H9 (cell line): ENCODE results near the gene TNRC18. TPM values are rescaled to one million over a fixed set of nuclear protein-coding genes. Genes with fewer than 3 reads are reported as not detected.

Experiments used
- DNase-seq: peaks from one replicate; pipeline ENCODE4 v3.0.0-alpha.2; 2017
- H2AFZ ChIP-seq: one replicate; pipeline ENCODE4 v1.6.1; 2013; ENCODE audit warnings: mild to moderate bottlenecking, low read length, control low read depth, moderate library complexity
- H2AK5ac ChIP-seq: 2 replicates; pipeline ENCODE4 v1.6.1; 2013; ENCODE audit warnings: low read length, control low read depth, mixed read lengths; ENCODE audit not compliant: insufficient read length
- H2BK120ac ChIP-seq: one replicate; pipeline ENCODE4 v1.6.1; 2013; ENCODE audit warnings: low read depth, mild to moderate bottlenecking, low read length, control low read depth, inconsistent platforms; ENCODE audit not compliant: poor library complexity, severe bottlenecking
- H2BK12ac ChIP-seq: 2 replicates; pipeline ENCODE4 v1.6.1; 2013; ENCODE audit warnings: low read length, control low read depth, mixed read lengths, low read depth; ENCODE audit not compliant: insufficient read length
- H2BK15ac ChIP-seq: 2 replicates; pipeline ENCODE4 v1.6.1; 2013; ENCODE audit warnings: low read depth, low read length, control low read depth
- H2BK20ac ChIP-seq: one replicate; pipeline ENCODE4 v1.6.1; 2013; ENCODE audit warnings: low read depth, mild to moderate bottlenecking, low read length, control low read depth, inconsistent platforms; ENCODE audit not compliant: poor library complexity, severe bottlenecking
- H2BK5ac ChIP-seq: 2 replicates; pipeline ENCODE4 v1.6.1; 2013; ENCODE audit warnings: low read length, control low read depth, mixed read lengths; ENCODE audit not compliant: insufficient read length
- H3K14ac ChIP-seq: 2 replicates; pipeline ENCODE4 v1.6.1; 2013; ENCODE audit warnings: low read length, control low read depth; ENCODE audit not compliant: insufficient read depth
- H3K18ac ChIP-seq: 2 replicates; pipeline ENCODE4 v1.6.1; 2013; ENCODE audit warnings: low read depth, mild to moderate bottlenecking, mixed read lengths, low read length, control low read depth; ENCODE audit not compliant: insufficient read length
- H3K23ac ChIP-seq: 2 replicates; pipeline ENCODE4 v1.6.1; 2013; ENCODE audit warnings: low read length, control low read depth, mixed read lengths, low read depth; ENCODE audit not compliant: insufficient read length
- H3K23me2 ChIP-seq: 2 replicates; pipeline ENCODE4 v1.6.1; 2013; ENCODE audit warnings: low read depth, mild to moderate bottlenecking, mixed read lengths, low read length, control low read depth; ENCODE audit not compliant: insufficient read length, poor library complexity, severe bottlenecking
- H3K27ac ChIP-seq: 2 replicates; pipeline ENCODE4 v1.5.1; 2013; ENCODE audit warnings: low read length, control low read depth, mixed read lengths, low read depth; ENCODE audit not compliant: insufficient read length
- H3K27me3 ChIP-seq: 2 replicates; pipeline ENCODE4 v1.6.1; 2013; ENCODE audit warnings: low read length, control low read depth, inconsistent platforms; ENCODE audit not compliant: insufficient read depth
- H3K4ac ChIP-seq: 2 replicates; pipeline ENCODE4 v1.6.1; 2013; ENCODE audit warnings: low read depth, mild to moderate bottlenecking, control low read depth, inconsistent platforms, low read length, moderate library complexity
- H3K4me1 ChIP-seq: 2 replicates; pipeline ENCODE4 v1.6.1; 2013; ENCODE audit warnings: low read length, control low read depth, inconsistent platforms; ENCODE audit not compliant: insufficient read depth
- H3K4me2 ChIP-seq: 2 replicates; pipeline ENCODE4 v1.6.1; 2013; ENCODE audit warnings: low read length, control low read depth, mixed read lengths; ENCODE audit not compliant: insufficient read length, insufficient read depth
- H3K56ac ChIP-seq: 2 replicates; pipeline ENCODE4 v1.6.1; 2013; ENCODE audit warnings: low read depth, mild to moderate bottlenecking, mixed read lengths, low read length, control low read depth; ENCODE audit not compliant: insufficient read length
- H3K79me1 ChIP-seq: 2 replicates; pipeline ENCODE4 v1.6.1; 2013; ENCODE audit warnings: low read depth, mild to moderate bottlenecking, moderate library complexity, low read length, control low read depth, inconsistent platforms; ENCODE audit not compliant: insufficient read depth, poor library complexity, severe bottlenecking
- H3K79me2 ChIP-seq: 2 replicates; pipeline ENCODE4 v1.6.1; 2013; ENCODE audit warnings: low read length, control low read depth, inconsistent platforms; ENCODE audit not compliant: insufficient read depth
- H3K9ac ChIP-seq: 2 replicates; pipeline ENCODE4 v1.6.1; 2013; ENCODE audit warnings: low read length, control low read depth, mixed read lengths; ENCODE audit not compliant: insufficient read length; ENCODE audit errors: extremely low read depth
- H3K9me3 ChIP-seq: one replicate; pipeline ENCODE4 v1.6.1; 2013; ENCODE audit warnings: low read depth, low read length, inconsistent platforms; ENCODE audit not compliant: control insufficient read depth
- H3T11ph ChIP-seq: one replicate; pipeline ENCODE4 v1.6.1; 2013; ENCODE audit warnings: mild to moderate bottlenecking, low read length, control low read depth, inconsistent platforms
- H4K20me1 ChIP-seq: one replicate; pipeline ENCODE4 v1.6.1; 2013; ENCODE audit not compliant: control insufficient read depth, insufficient read length, insufficient read depth
- H4K5ac ChIP-seq: 2 replicates; pipeline ENCODE4 v1.6.1; 2013; ENCODE audit warnings: low read depth, mild to moderate bottlenecking, mixed read lengths, low read length, control low read depth; ENCODE audit not compliant: insufficient read length
- H4K8ac ChIP-seq: replicated peaks from 2 replicates; pipeline ENCODE4 v1.6.1; 2013; ENCODE audit warnings: low read length, control low read depth, mixed read lengths, low read depth; ENCODE audit not compliant: insufficient read length
- H4K91ac ChIP-seq: 2 replicates; pipeline ENCODE4 v1.6.1; 2013; ENCODE audit warnings: low read depth, mild to moderate bottlenecking, moderate library complexity, mixed read lengths, low read length, control low read depth; ENCODE audit not compliant: insufficient read length
- H3K27ac Mint-ChIP-seq, 3 experiments: 2 replicates in 2 of 3; 3 replicates in 1 of 3; pipeline ENCODE4 v1.8.0; 2020 to 2021; ENCODE audit warnings: mixed read lengths in 3 of 3, mild to moderate bottlenecking in 1 of 3, moderate library complexity in 1 of 3
- H3K27me3 Mint-ChIP-seq: 2 replicates; pipeline ENCODE4 v1.8.0; 2021; ENCODE audit warnings: low read depth, mild to moderate bottlenecking, moderate library complexity, mixed read lengths
- H3K36me3 Mint-ChIP-seq, 3 experiments: 2 replicates in 2 of 3; 3 replicates in 1 of 3; pipeline ENCODE4 v1.8.0; 2020 to 2021; ENCODE audit warnings: low read depth in 3 of 3, mixed read lengths in 3 of 3; ENCODE audit not compliant: insufficient read depth in 1 of 3
- H3K4me1 Mint-ChIP-seq, 2 experiments: 2 replicates each; pipeline ENCODE4 v1.8.0; 2020; ENCODE audit warnings: mixed read lengths in 2 of 2
- H3K4me3 Mint-ChIP-seq, 2 experiments: 2 replicates in 1 of 2; 3 replicates in 1 of 2; pipeline ENCODE4 v1.8.0; 2020 to 2021; ENCODE audit warnings: mild to moderate bottlenecking in 2 of 2, mixed read lengths in 2 of 2, moderate library complexity in 1 of 2
- H3K9me3 Mint-ChIP-seq, 2 experiments: 2 replicates in 1 of 2; 3 replicates in 1 of 2; pipeline ENCODE4 v1.8.0; 2020; ENCODE audit warnings: mild to moderate bottlenecking in 2 of 2, mixed read lengths in 2 of 2, moderate library complexity in 1 of 2
- WGBS: extraction: QIAGEN DNeasy Blood & Tissue Kit; methylation state at CpG from one replicate; pipeline ENCODE4 v1.1.7; 2013; ENCODE audit warnings: missing lambda C conversion rate, low lambda C conversion rate, mixed read lengths; ENCODE audit not compliant: insufficient read length; ENCODE audit errors: extremely low coverage; 5-methylcytosine and 5-hydroxymethylcytosine counted together
- total RNA-seq: library from RNA; stranded (reverse); gene quantifications from 2 replicates; pipeline ENCODE4 v1.2.1, GENCODE V29; 2021
- TF ChIP-seq, protein P1 (sequence below): fragments of 200-600 bp; sonication (generic); conservative IDR thresholded peaks from 3 replicates; pipeline ENCODE4 v1.8.0; 2021; ENCODE audit warnings: antibody characterized with exemption, mild to moderate bottlenecking

TNRC18 gene
- total RNA-seq, 1 experiment from 2014 or later: 21.2 TPM

- H2BK120ac ChIP-seq: no peak overlapping the region
- H3K79me1 ChIP-seq: no peaks in the 10 kb centered on the region
- no peak overlapping the region for H4K91ac ChIP-seq
- no peaks in the 10 kb centered on the region for H3K9me3 Mint-ChIP-seq
- H3K4me2 ChIP-seq: peak overlapping the region; percentile 39
- peaks cover 0 to 5% (median 0%) of the 10 kb centered on the region in 3 experiments; a peak in 2 of 7 replicates for H3K36me3 Mint-ChIP-seq
- H3K23me2 ChIP-seq: no peaks in the 10 kb centered on the region
- H4K20me1 ChIP-seq: no peaks in the 10 kb centered on the region
- no peak overlapping the region for H3K4ac ChIP-seq
- TF ChIP-seq, protein P1, sequence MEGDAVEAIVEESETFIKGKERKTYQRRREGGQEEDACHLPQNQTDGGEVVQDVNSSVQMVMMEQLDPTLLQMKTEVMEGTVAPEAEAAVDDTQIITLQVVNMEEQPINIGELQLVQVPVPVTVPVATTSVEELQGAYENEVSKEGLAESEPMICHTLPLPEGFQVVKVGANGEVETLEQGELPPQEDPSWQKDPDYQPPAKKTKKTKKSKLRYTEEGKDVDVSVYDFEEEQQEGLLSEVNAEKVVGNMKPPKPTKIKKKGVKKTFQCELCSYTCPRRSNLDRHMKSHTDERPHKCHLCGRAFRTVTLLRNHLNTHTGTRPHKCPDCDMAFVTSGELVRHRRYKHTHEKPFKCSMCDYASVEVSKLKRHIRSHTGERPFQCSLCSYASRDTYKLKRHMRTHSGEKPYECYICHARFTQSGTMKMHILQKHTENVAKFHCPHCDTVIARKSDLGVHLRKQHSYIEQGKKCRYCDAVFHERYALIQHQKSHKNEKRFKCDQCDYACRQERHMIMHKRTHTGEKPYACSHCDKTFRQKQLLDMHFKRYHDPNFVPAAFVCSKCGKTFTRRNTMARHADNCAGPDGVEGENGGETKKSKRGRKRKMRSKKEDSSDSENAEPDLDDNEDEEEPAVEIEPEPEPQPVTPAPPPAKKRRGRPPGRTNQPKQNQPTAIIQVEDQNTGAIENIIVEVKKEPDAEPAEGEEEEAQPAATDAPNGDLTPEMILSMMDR: no peak
- H3K4me3 Mint-ChIP-seq: no peak overlapping the region
- H3K79me2 ChIP-seq: no peaks in the 10 kb centered on the region
- H3K27ac ChIP-seq: no peak overlapping the region
- H2BK5ac ChIP-seq: no peak overlapping the region
- H3T11ph ChIP-seq: no peak overlapping the region
- no peak overlapping the region for H4K8ac ChIP-seq
- no peak overlapping the region for H2BK15ac ChIP-seq
- no peak overlapping the region for H3K14ac ChIP-seq
- peaks cover 0 to 8% of the 10 kb centered on the region in 2 experiments; a peak in 2 of 4 replicates for H3K4me1 Mint-ChIP-seq
- no peak overlapping the region for H3K18ac ChIP-seq
- peak; percentile 53 for DNase-seq
- no peaks in the 10 kb centered on the region for H3K27me3 Mint-ChIP-seq
- H2AK5ac ChIP-seq: no peak overlapping the region
- H3K9ac ChIP-seq: no peak overlapping the region
- no peaks in the 10 kb centered on the region for H3K4me1 ChIP-seq
- no peak overlapping the region for H3K23ac ChIP-seq
- no peak overlapping the region for H2AFZ ChIP-seq
- H3K56ac ChIP-seq: no peak overlapping the region
- H3K27me3 ChIP-seq: no peaks in the 10 kb centered on the region
- H4K5ac ChIP-seq: no peak overlapping the region
- H2BK12ac ChIP-seq: no peak overlapping the region
- WGBS: no CpG with 5 or more reads among the region's 64 CpGs
- H3K9me3 ChIP-seq: no peaks in the 10 kb centered on the region
- H2BK20ac ChIP-seq: no peak overlapping the region
- no peak overlapping the region for H3K27ac Mint-ChIP-seq
Measured at GRCh38 chr7:5388905-5389433, 34.7 kb downstream of the TNRC18 start.
